NT2/D1 (cell line): Measurements from ENCODE around the gene ALDH1B1.

Experiments used
- SUZ12 ChIP-seq: IDR thresholded peaks from 2 replicates; pipeline ENCODE4 v1.6.1; 2011; ENCODE audit not compliant: insufficient read length, insufficient read depth; ENCODE audit errors: extremely low read depth
- YY1 ChIP-seq: IDR thresholded peaks from 2 replicates; pipeline ENCODE4 v1.6.1; 2011; ENCODE audit not compliant: insufficient read length, insufficient read depth
- ZNF274 ChIP-seq: IDR thresholded peaks from 2 replicates; pipeline ENCODE4 v1.6.1; 2011; ENCODE audit warnings: mild to moderate bottlenecking, low read depth, low read length

DNA sequence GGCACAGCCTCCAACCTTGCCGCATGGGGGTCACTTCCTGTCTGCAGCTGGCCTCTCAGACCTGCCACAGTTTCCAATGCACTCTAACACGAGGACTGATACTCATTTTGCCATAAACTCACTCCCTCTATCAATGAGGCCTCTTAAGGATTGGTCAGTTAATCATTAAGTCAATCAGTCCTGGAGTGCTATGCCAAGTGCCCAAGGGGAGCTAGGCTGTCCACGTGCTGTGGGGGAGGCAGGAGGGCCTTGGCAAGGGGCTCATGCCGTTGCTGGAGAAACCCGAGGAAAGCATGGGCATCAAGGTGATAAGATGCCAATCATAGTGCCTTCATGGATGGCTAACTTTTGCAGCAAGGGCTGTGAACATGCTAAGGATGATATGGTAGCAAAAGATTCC is 1.7 kb upstream of the ALDH1B1 start:
- TF ChIP-seq ZNF274 (no peak), YY1 (no peak), SUZ12 (no peak)
